NCI-H2081 treated with DMSO at 0.1 percent for 48 hours (cell line): Measurements from ENCODE around the gene MED4.

Source experiments
- DNase-seq: peaks from one replicate; lab custom pipeline; 2025; lab: John Stamatoyannopoulos, UW

MED4 gene

GRCh38 chr13:48037346-48038173 is 57.3 kb downstream of the MED4 start, which contains the start of gene NUDT15:
TSS of gene NUDT15 (plus strand) at chr13:48037726. CDS start at chr13:48037747, 21 bp downstream.
- peak; percentile 75 for DNase-seq

- DNase-seq = no peak
Measured at GRCh38 chr13:48029859-48030258, 65.0 kb downstream of the MED4 start.

- DNase-seq = no peak
Measured at GRCh38 chr13:48028066-48028465, 66.8 kb downstream of the MED4 start.
